Fibroblast of lung (primary cell): ENCODE measurements around the gene EHHADH. TPM values are rescaled to one million over a fixed set of nuclear protein-coding genes. Genes with fewer than 3 reads are reported as not detected.
"Not testable (repeated sequence)": the region's sequence is repeated elsewhere in the genome, so short reads cannot be mapped to it uniquely, and the experiment has no call there.

Experiments
- DNase-seq, 2 donors: peaks; one replicate each; pipeline versions ENCODE4 v3.0.0 to v3.0.0-alpha.2; 2010; ENCODE audit warnings: low read depth in 2 of 2
- H2AFZ ChIP-seq: 2 replicates; pipeline ENCODE4 v1.5.1; 2012; ENCODE audit warnings: low read length, control low read depth, inconsistent platforms
- H3K27ac ChIP-seq: 2 replicates; pipeline ENCODE4 v1.5.1; 2011; ENCODE audit warnings: low read length, control low read depth; ENCODE audit not compliant: insufficient read depth
- H3K27me3 ChIP-seq: 2 replicates; pipeline ENCODE4 v1.5.1; 2011; ENCODE audit warnings: mild to moderate bottlenecking, low read length; ENCODE audit not compliant: control insufficient read depth, insufficient read depth
- H3K36me3 ChIP-seq: 2 replicates; pipeline ENCODE4 v1.5.1; 2011; ENCODE audit warnings: low read length; ENCODE audit not compliant: control insufficient read depth, insufficient read depth
- H3K4me1 ChIP-seq: 2 replicates; pipeline ENCODE4 v1.5.1; 2011; ENCODE audit warnings: low read length; ENCODE audit not compliant: control insufficient read depth, insufficient read depth; ENCODE audit errors: extremely low read depth
- H3K4me2 ChIP-seq: 2 replicates; pipeline ENCODE4 v1.5.1; 2011; ENCODE audit warnings: low read length, control low read depth; ENCODE audit not compliant: insufficient read depth; ENCODE audit errors: extremely low read depth
- H3K4me3 ChIP-seq, 4 experiments: fragments of 200-600 bp in 1 of 4; sonication (generic) in 1 of 4; replicated peaks in 1 of 4; 2 replicates each; pipeline ENCODE4 v1.5.1; 2011 to 2016; ENCODE audit warnings: low read length in 4 of 4, low read depth in 3 of 4, mild to moderate bottlenecking in 3 of 4, control low read depth in 2 of 4, inconsistent platforms in 1 of 4, mixed read lengths in 1 of 4; ENCODE audit not compliant: insufficient read depth in 1 of 4; ENCODE audit errors: control extremely low read depth in 1 of 4
- H3K79me2 ChIP-seq: 2 replicates; pipeline ENCODE4 v1.5.1; 2012; ENCODE audit warnings: mild to moderate bottlenecking, low read length, inconsistent platforms; ENCODE audit not compliant: control insufficient read depth, insufficient read depth
- H3K9ac ChIP-seq: 2 replicates; pipeline ENCODE4 v1.5.1; 2011; ENCODE audit warnings: mild to moderate bottlenecking, low read length, control low read depth; ENCODE audit not compliant: insufficient read depth
- H3K9me3 ChIP-seq: 2 replicates; pipeline ENCODE4 v1.5.1; 2012; ENCODE audit warnings: low read depth, low read length; ENCODE audit not compliant: control insufficient read depth, insufficient read depth
- H4K20me1 ChIP-seq: 2 replicates; pipeline ENCODE4 v1.5.1; 2011; ENCODE audit warnings: low read length; ENCODE audit not compliant: control insufficient read depth, insufficient read depth; ENCODE audit errors: extremely low read depth
- CTCF ChIP-seq, 2 donors: IDR thresholded peaks in 1 of 2; conservative IDR thresholded peaks in 1 of 2; 1 replicate in 1 of 2; 2 replicates in 1 of 2; pipeline ENCODE4 v1.5.1; 2011 to 2012; ENCODE audit warnings: low read length in 2 of 2, control low read depth in 1 of 2, inconsistent platforms in 1 of 2, low read depth in 1 of 2, mild to moderate bottlenecking in 1 of 2
- EZH2 ChIP-seq: IDR thresholded peaks from 2 replicates; pipeline ENCODE4 v1.5.1; 2012; ENCODE audit warnings: low read length, control low read depth, mild to moderate bottlenecking; ENCODE audit errors: missing control alignments
- polyA plus RNA-seq, 2 donors: library from polyadenylated mRNA; depleted of rRNA in 1 of 2; stranded (reverse) in 1 of 2; unstranded in 1 of 2; fragments of >200 nt; gene quantifications; 2 replicates each; pipeline ENCODE4 v1.2.1, GENCODE V29; 2011 to 2012; ENCODE audit warnings: missing spikeins in 1 of 2
- total RNA-seq: library from RNA; depleted of rRNA; stranded (reverse); fragments of >200 nt; gene quantifications from 2 replicates; pipeline ENCODE4 v1.2.1, GENCODE V29; 2014

Gene EHHADH
- total and polyA plus RNA-seq, 2 donors (not counting 1 experiment from before 2014, with no cell fraction given) = 6.0 to 6.8 TPM

- Histone ChIP-seq H3K4me2 (no peak overlapping the region), H3K79me2 (no peaks in the 10 kb centered on the region), H3K27me3 (no peaks in the 10 kb centered on the region), H3K4me3 (no peak overlapping the region), H3K4me1 (no peaks in the 10 kb centered on the region), H2AFZ (no peak overlapping the region), H3K36me3 (no peaks in the 10 kb centered on the region), H3K9ac (no peak overlapping the region), H3K27ac (no peak overlapping the region), H3K9me3 (no peaks in the 10 kb centered on the region), H4K20me1 (no peaks in the 10 kb centered on the region)
- no peak for DNase-seq
- TF ChIP-seq EZH2 (no peak), CTCF (conservative IDR thresholded peaks at IDR 0.05 in 1 of 2, IDR thresholded peaks at IDR 0.05 in 1 of 2; ENCODE audit: low read depth in 1 of 2, low read length in 2 of 2) (no peak)
Measured at GRCh38 chr3:185254799-185255198, 950 bp upstream of the EHHADH start.

- not testable (repeated sequence) for H3K27me3 ChIP-seq, H3K36me3 ChIP-seq, H3K4me1 ChIP-seq, H3K27ac ChIP-seq, H4K20me1 ChIP-seq, H3K79me2 ChIP-seq, H2AFZ ChIP-seq, DNase-seq, H3K9me3 ChIP-seq, H3K4me2 ChIP-seq, H3K9ac ChIP-seq
- peak overlapping the region in 1 of 4 experiments; percentile 68 for H3K4me3 ChIP-seq
Measured at GRCh38 chr3:185253133-185253532, 716 bp downstream of the EHHADH start.

GRCh38 chr3:185251272-185251671, 2.6 kb downstream of the EHHADH start:
- H3K4me2 ChIP-seq = no peak overlapping the region
- no peaks in the 10 kb centered on the region for H3K36me3 ChIP-seq
- H3K27ac ChIP-seq = no peak overlapping the region
- H3K4me1 ChIP-seq = no peaks in the 10 kb centered on the region
- H3K9ac ChIP-seq = no peak overlapping the region
- H3K4me3 ChIP-seq = no peak overlapping the region
- H3K27me3 ChIP-seq = no peaks in the 10 kb centered on the region
- TF ChIP-seq EZH2 (no peak), CTCF (conservative IDR thresholded peaks at IDR 0.05 in 1 of 2, IDR thresholded peaks at IDR 0.05 in 1 of 2; ENCODE audit: low read depth in 1 of 2, low read length in 2 of 2) (no peak)
- DNase-seq = no peak
- no peak overlapping the region for H2AFZ ChIP-seq
- H3K79me2 ChIP-seq = no peaks in the 10 kb centered on the region
- H4K20me1 ChIP-seq = no peaks in the 10 kb centered on the region
- no peaks in the 10 kb centered on the region for H3K9me3 ChIP-seq
